Naive thymus-derived CD4-positive, alpha-beta T cell (primary cell): Measurements from ENCODE around the gene SSC5D. TPM values are rescaled to one million over a fixed set of nuclear protein-coding genes. Genes with fewer than 3 reads are reported as not detected.

Experiments
- ATAC-seq: fragments of 150-1000 bp; cut with Tn5 transposase; 2 replicates; pipeline ENCODE4 v1.10.0; 2021; ENCODE audit warnings: mild to moderate bottlenecking, moderate library complexity
- CTCF ChIA-PET: fragments of 350-600 bp; sonication (Branson Sonifier 250); formaldehyde crosslinking; loops from one replicate; lab custom pipeline; 2021; ENCODE audit warnings: antibody characterized with exemption; lab: Charles Lee
- POLR2A ChIA-PET: fragments of 350-600 bp; sonication (Branson Sonifier 250); formaldehyde crosslinking; loops from one replicate; lab custom pipeline; 2021; ENCODE audit warnings: antibody characterized with exemption, inconsistent platforms; lab: Charles Lee
- DNase-seq, 9 donors: peaks; one replicate each; pipeline versions ENCODE4 v3.0.0 to v3.0.0-alpha.2; 2020 to 2022; ENCODE audit warnings: mixed read lengths in 1 of 9
- H3K27ac ChIP-seq: one replicate; pipeline ENCODE4 v1.7.0; 2013; ENCODE audit warnings: mild to moderate bottlenecking, low read depth, low read length, moderate library complexity
- H3K27me3 ChIP-seq, 2 donors: one replicate each; pipeline ENCODE4 v1.7.0; 2013; ENCODE audit warnings: low read length in 2 of 2, mild to moderate bottlenecking in 2 of 2, moderate library complexity in 2 of 2; ENCODE audit not compliant: control insufficient read depth in 2 of 2, insufficient read depth in 2 of 2
- H3K36me3 ChIP-seq, 3 experiments: 1 replicate in 2 of 3; 2 replicates in 1 of 3; pipeline ENCODE4 v1.7.0; 2013; ENCODE audit warnings: low read length in 3 of 3, mild to moderate bottlenecking in 3 of 3, moderate library complexity in 1 of 3; ENCODE audit not compliant: insufficient read depth in 3 of 3, control insufficient read depth in 2 of 3
- H3K4me1 ChIP-seq, 2 donors: one replicate each; pipeline ENCODE4 v1.7.0; 2013; ENCODE audit warnings: low read length in 2 of 2, mild to moderate bottlenecking in 2 of 2, moderate library complexity in 1 of 2; ENCODE audit not compliant: control insufficient read depth in 2 of 2, insufficient read depth in 2 of 2
- H3K4me3 ChIP-seq: 2 replicates; pipeline ENCODE4 v1.7.0; 2013; ENCODE audit warnings: mild to moderate bottlenecking, low read length
- H3K9me3 ChIP-seq, 3 experiments: 1 replicate in 2 of 3; 2 replicates in 1 of 3; pipeline ENCODE4 v1.7.0; 2013; ENCODE audit warnings: low read length in 3 of 3; ENCODE audit not compliant: control insufficient read depth in 2 of 3
- H3K27ac Mint-ChIP-seq, 9 donors: one replicate each; pipeline ENCODE4 v1.8.0; 2020 to 2022; ENCODE audit warnings: mixed read lengths in 9 of 9, mild to moderate bottlenecking in 8 of 9, moderate library complexity in 5 of 9, inconsistent platforms in 2 of 9
- H3K27me3 Mint-ChIP-seq, 5 donors: one replicate each; pipeline ENCODE4 v1.8.0; 2021 to 2022; ENCODE audit warnings: mixed read lengths in 5 of 5, mild to moderate bottlenecking in 1 of 5
- H3K36me3 Mint-ChIP-seq, 5 donors: one replicate each; pipeline ENCODE4 v1.8.0; 2020 to 2022; ENCODE audit warnings: mixed read lengths in 5 of 5, mild to moderate bottlenecking in 3 of 5, inconsistent platforms in 1 of 5
- H3K4me1 Mint-ChIP-seq, 7 donors: one replicate each; pipeline ENCODE4 v1.8.0; 2020 to 2022; ENCODE audit warnings: mixed read lengths in 7 of 7, mild to moderate bottlenecking in 3 of 7, inconsistent platforms in 1 of 7
- H3K4me3 Mint-ChIP-seq, 10 donors: one replicate each; pipeline ENCODE4 v1.8.0; 2020 to 2022; ENCODE audit warnings: mild to moderate bottlenecking in 10 of 10, mixed read lengths in 10 of 10, moderate library complexity in 6 of 10, inconsistent platforms in 2 of 10
- H3K9me3 Mint-ChIP-seq, 11 donors: one replicate each; pipeline ENCODE4 v1.8.0; 2020 to 2022; ENCODE audit warnings: mixed read lengths in 11 of 11, mild to moderate bottlenecking in 4 of 11, inconsistent platforms in 1 of 11, moderate library complexity in 1 of 11
- intact Hi-C, 2 donors: fragments of 100-400 bp; cut with micrococcal nuclease; formaldehyde crosslinking; loops; one replicate each; pipeline ENCODE4 v1.15.1; 2023
- polyA plus RNA-seq, 2 donors: library from polyadenylated mRNA; unstranded; fragments of 300-500 nt; fragmentation: Illumina TruSeq; gene quantifications; one replicate each; pipeline ENCODE4 v1.2.3, GENCODE V29; 2021
- total RNA-seq, 6 experiments: library from RNA in 5 of 6; stranded (reverse) in 5 of 6; gene quantifications; 1 replicate in 5 of 6; 2 replicates in 1 of 6; pipeline ENCODE4 v1.2.3 and lab custom pipeline; 2021 to 2026

Gene SSC5D
- total and polyA plus RNA-seq, 7 experiments from 2014 or later = 0.21 to 0.48 (median 0.35) TPM; not detected in 2

GRCh38 chr19:55479451-55480230 is 8.6 kb upstream of the SSC5D start:
- Mint-ChIP-seq H3K9me3 (peaks cover 0 to 2% (median 0%) of the 10 kb centered on the region in 11 donors), H3K4me3 (peak overlapping the region in 9 of 10 donors; percentile 3 to 68 (median 43)), H3K27me3 (no peaks in the 10 kb centered on the region), H3K36me3 (peaks cover 0 to 8% (median 0%) of the 10 kb centered on the region in 5 donors), H3K4me1 (peaks cover 15 to 45% (median 29%) of the 10 kb centered on the region in 7 donors), H3K27ac (peak overlapping the region in 6 of 9 donors; percentile 23 to 55 (median 29))
- no peak overlapping the region for H3K4me3 ChIP-seq
- POLR2A ChIA-PET = interaction anchor here (0.5 to 0.6 kb wide), 2 partner anchors 145 to 264 kb away, joined by 3 read pairs; no protein-coding TSS in a partner anchor
- H3K36me3 ChIP-seq = peaks cover 0 to 21% (median 0%) of the 10 kb centered on the region in 3 experiments
- intact Hi-C loops = loop anchor here (5.0 kb wide), 2 partner anchors 472 to 1017 kb away; partner anchors contain the start of gene LENG9 (in 1 of the 2)
- no peak overlapping the region for H3K27ac ChIP-seq
- peaks cover 25 to 28% of the 10 kb centered on the region in 2 donors for H3K4me1 ChIP-seq
- CTCF ChIA-PET = interaction anchor here (0.8 to 1.3 kb wide), 3 partner anchors 12 to 160 kb away, joined by 3 to 4 read pairs (median 3); no protein-coding TSS in a partner anchor
- no peaks in the 10 kb centered on the region for H3K9me3 ChIP-seq
- DNase-seq (no peak), ATAC-seq (no peak)
- no peaks in the 10 kb centered on the region for H3K27me3 ChIP-seq

- no peak overlapping the region for H3K27ac ChIP-seq
- H3K4me1 ChIP-seq = peaks cover 20 to 23% of the 10 kb centered on the region in 2 donors
- ATAC-seq = no peak
These were observed 7.0 kb upstream of the SSC5D start for GRCh38 chr19:55481148-55481793.

GRCh38 chr19:55481794-55482155 is 6.5 kb upstream of the SSC5D start:
- Histone ChIP-seq H3K9me3 (no peaks in the 10 kb centered on the region), H3K27me3 (no peaks in the 10 kb centered on the region), H3K27ac (no peak overlapping the region), H3K4me3 (no peak overlapping the region), H3K36me3 (peaks cover 0 to 21% (median 0%) of the 10 kb centered on the region in 3 experiments), H3K4me1 (peaks cover 20 to 23% of the 10 kb centered on the region in 2 donors)
- CTCF ChIA-PET = no interaction called here
- H3K27me3 Mint-ChIP-seq = no peaks in the 10 kb centered on the region
- peaks cover 0 to 8% (median 1%) of the 10 kb centered on the region in 5 donors for H3K36me3 Mint-ChIP-seq
- POLR2A ChIA-PET = no interaction called here
- no peak for DNase-seq
- peaks cover 0 to 2% (median 0%) of the 10 kb centered on the region in 11 donors for H3K9me3 Mint-ChIP-seq
- intact Hi-C loops = no loop called here
- no peak overlapping the region for H3K27ac Mint-ChIP-seq
- H3K4me3 Mint-ChIP-seq = no peak overlapping the region
- peaks cover 20 to 50% (median 32%) of the 10 kb centered on the region in 7 donors for H3K4me1 Mint-ChIP-seq
- no peak for ATAC-seq

More at GRCh38 chr19:55481148-55481793, 7.0 kb upstream of the SSC5D start:
- ChIA-PET POLR2A (no interaction called here), CTCF (no interaction called here)
- Mint-ChIP-seq H3K4me1 (peaks cover 20 to 50% (median 32%) of the 10 kb centered on the region in 7 donors), H3K36me3 (peaks cover 0 to 8% (median 1%) of the 10 kb centered on the region in 5 donors), H3K27ac (no peak overlapping the region), H3K27me3 (no peaks in the 10 kb centered on the region), H3K4me3 (no peak overlapping the region), H3K9me3 (peaks cover 0 to 2% (median 0%) of the 10 kb centered on the region in 11 donors)
- H3K9me3 ChIP-seq = no peaks in the 10 kb centered on the region
- H3K36me3 ChIP-seq = peaks cover 0 to 21% (median 0%) of the 10 kb centered on the region in 3 experiments
- no peaks in the 10 kb centered on the region for H3K27me3 ChIP-seq
- H3K4me3 ChIP-seq = no peak overlapping the region
- intact Hi-C loops = no loop called here
- DNase-seq = no peak

- Histone ChIP-seq H3K27me3 (no peaks in the 10 kb centered on the region), H3K4me3 (no peak overlapping the region), H3K27ac (no peak overlapping the region), H3K9me3 (no peaks in the 10 kb centered on the region), H3K4me1 (peaks cover 17 to 22% of the 10 kb centered on the region in 2 donors), H3K36me3 (peaks cover 0 to 21% (median 0%) of the 10 kb centered on the region in 3 experiments)
- intact Hi-C loops = no loop called here
- ChIA-PET CTCF (no interaction called here), POLR2A (no interaction called here)
- DNase-seq (no peak), ATAC-seq (no peak)
- Mint-ChIP-seq H3K4me1 (peaks cover 20 to 46% (median 28%) of the 10 kb centered on the region in 7 donors), H3K27me3 (no peaks in the 10 kb centered on the region), H3K4me3 (peak overlapping the region in 1 of 10 donors; percentile 59), H3K27ac (no peak overlapping the region), H3K36me3 (peaks cover 0 to 8% (median 1%) of the 10 kb centered on the region in 5 donors), H3K9me3 (peaks cover 0 to 2% (median 0%) of the 10 kb centered on the region in 11 donors)
These were observed 5.9 kb upstream of the SSC5D start for GRCh38 chr19:55482156-55482961.

- ATAC-seq (no peak), DNase-seq (no peak)
- CTCF ChIA-PET = no interaction called here
These were observed 5.1 kb upstream of the SSC5D start for GRCh38 chr19:55482967-55483705.

More at GRCh38 chr19:55482967-55483705, 5.1 kb upstream of the SSC5D start:
- Mint-ChIP-seq H3K27ac (no peak overlapping the region), H3K36me3 (peaks cover 0 to 8% (median 1%) of the 10 kb centered on the region in 5 donors), H3K4me3 (peak overlapping the region in 3 of 10 donors; percentile 29 to 59 (median 29)), H3K4me1 (peaks cover 14 to 39% (median 23%) of the 10 kb centered on the region in 7 donors), H3K9me3 (peaks cover 0 to 2% (median 0%) of the 10 kb centered on the region in 11 donors), H3K27me3 (no peaks in the 10 kb centered on the region)
- Histone ChIP-seq H3K9me3 (no peaks in the 10 kb centered on the region), H3K27ac (no peak overlapping the region), H3K36me3 (peaks cover 0 to 21% (median 0%) of the 10 kb centered on the region in 3 experiments), H3K4me3 (no peak overlapping the region), H3K27me3 (no peaks in the 10 kb centered on the region), H3K4me1 (peaks cover 12 to 15% of the 10 kb centered on the region in 2 donors)
- intact Hi-C loops = no loop called here
- POLR2A ChIA-PET = no interaction called here
